Measurements from ENCODE around the gene VSIG8.

Gene VSIG8

GRCh38 chr1:159831412-159832141 is 30.9 kb downstream of the VSIG8 start:
- DNase-seq (ENCODE audit: low read depth), result no peak
- no peak for TF ChIP-seq CTCF (conservative IDR thresholded peaks at IDR 0.05; ENCODE audit: low read depth, low read length)
- no peak overlapping the region for H3K4me3 ChIP-seq (ENCODE audit: low read depth, low read length)

DNA sequence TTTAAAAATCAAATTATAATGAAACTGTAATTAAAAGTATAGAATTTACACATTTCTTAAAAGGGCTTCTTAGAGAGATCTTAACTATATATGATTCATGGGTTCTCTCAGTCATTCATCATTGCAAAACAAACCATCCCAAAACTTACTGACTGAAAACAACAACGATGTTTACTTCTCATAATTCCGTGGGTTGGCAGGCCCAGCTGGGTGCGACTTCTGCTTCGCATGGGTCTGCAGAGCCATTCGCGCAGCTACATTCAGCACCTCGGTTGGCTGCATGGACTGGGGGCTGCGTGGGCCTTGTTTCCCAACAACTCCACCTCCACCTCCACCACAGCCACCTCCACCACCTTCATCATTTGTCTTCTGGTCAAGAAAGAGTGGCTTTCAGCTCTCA is 31.7 kb downstream of the VSIG8 start:
- TF ChIP-seq CTCF (conservative IDR thresholded peaks at IDR 0.05; ENCODE audit: low read depth, low read length), result no peak

GRCh38 chr1:159829822-159830465 is 32.5 kb downstream of the VSIG8 start:
- DNase-seq (ENCODE audit: low read depth), result peak; percentile 47
- no peak for TF ChIP-seq CTCF (conservative IDR thresholded peaks at IDR 0.05; ENCODE audit: low read depth, low read length)
- no peak overlapping the region for H3K4me3 ChIP-seq (ENCODE audit: low read depth, low read length)

More for the DNA sequence above, 31.7 kb downstream of the VSIG8 start:
- no peak for DNase-seq (ENCODE audit: low read depth)
- H3K4me3 ChIP-seq (ENCODE audit: low read depth, low read length), result no peak overlapping the region

DNA sequence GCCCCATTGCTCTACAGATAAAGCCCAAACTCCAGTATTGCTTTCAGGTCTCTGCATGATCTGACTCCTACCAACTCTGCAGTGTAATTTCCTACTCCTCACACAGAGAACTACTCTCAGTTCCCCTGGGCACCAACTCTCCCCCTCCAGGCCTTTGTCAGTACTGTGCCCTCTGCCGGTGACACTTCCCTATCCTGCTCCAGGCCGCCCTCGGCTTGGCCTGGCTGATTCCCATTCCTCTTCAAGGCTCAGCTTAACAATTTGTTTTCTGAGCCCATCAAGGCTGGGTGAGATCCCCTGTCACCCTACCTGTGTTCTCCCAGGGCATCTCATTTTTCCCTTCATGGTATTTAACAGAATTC is 33.2 kb downstream of the VSIG8 start:
- TF ChIP-seq CTCF (conservative IDR thresholded peaks at IDR 0.05; ENCODE audit: low read depth, low read length), result peak; percentile 47
- no peak for DNase-seq (ENCODE audit: low read depth)
- no peak overlapping the region for H3K4me3 ChIP-seq (ENCODE audit: low read depth, low read length)

- no peak for DNase-seq (ENCODE audit: low read depth)
- H3K4me3 ChIP-seq (ENCODE audit: low read depth, low read length), result no peak overlapping the region
- TF ChIP-seq CTCF (conservative IDR thresholded peaks at IDR 0.05; ENCODE audit: low read depth, low read length), result no peak
These were observed 33.7 kb downstream of the VSIG8 start for GRCh38 chr1:159828581-159829272.

GRCh38 chr1:159828176-159828575 is 34.3 kb downstream of the VSIG8 start:
- TF ChIP-seq CTCF (conservative IDR thresholded peaks at IDR 0.05; ENCODE audit: low read depth, low read length), result no peak
- DNase-seq (ENCODE audit: low read depth), result no peak
- no peak overlapping the region for H3K4me3 ChIP-seq (ENCODE audit: low read depth, low read length)
